DOHH2 (cell line): ENCODE results near the gene CPA5.

Experiments
- H3F3A ChIP-seq: fragments of 200-600 bp; sonication (generic), shearing (Covaris generic); 2 replicates; pipeline ENCODE4 v1.6.0; 2016; ENCODE audit warnings: antibody characterized with exemption, mild to moderate bottlenecking; ENCODE audit not compliant: control insufficient read depth, insufficient read depth
- H3K27ac ChIP-seq: fragments of 200-600 bp; sonication (generic); 2 replicates; pipeline ENCODE4 v1.5.1; 2014; ENCODE audit warnings: low read depth, mild to moderate bottlenecking, low read length, moderate library complexity
- H3K27me3 ChIP-seq: fragments of 200-600 bp; sonication (generic); 2 replicates; pipeline ENCODE4 v1.6.1; 2014; ENCODE audit warnings: mild to moderate bottlenecking, low read length, mixed read lengths; ENCODE audit not compliant: control insufficient read depth
- H3K36me3 ChIP-seq: fragments of 200-600 bp; sonication (generic); 2 replicates; pipeline ENCODE4 v1.6.1; 2014; ENCODE audit warnings: mild to moderate bottlenecking, low read length, moderate library complexity, mixed read lengths; ENCODE audit not compliant: control insufficient read depth
- H3K4me1 ChIP-seq: fragments of 200-600 bp; sonication (generic); 2 replicates; pipeline ENCODE4 v1.6.1; 2014; ENCODE audit warnings: mild to moderate bottlenecking, low read length, mixed read lengths; ENCODE audit not compliant: control insufficient read depth
- H3K4me2 ChIP-seq: fragments of 200-600 bp; sonication (generic); 2 replicates; pipeline ENCODE4 v1.6.0; 2014; ENCODE audit warnings: mild to moderate bottlenecking, low read length, moderate library complexity
- H3K4me3 ChIP-seq: fragments of 200-600 bp; sonication (generic); 2 replicates; pipeline ENCODE4 v1.5.1; 2014; ENCODE audit warnings: mild to moderate bottlenecking, low read length, mixed read lengths
- H3K79me2 ChIP-seq: fragments of 200-600 bp; sonication (generic); 2 replicates; pipeline ENCODE4 v1.6.1; 2014; ENCODE audit warnings: mild to moderate bottlenecking, low read length, mixed read lengths; ENCODE audit not compliant: control insufficient read depth
- H3K9me2 ChIP-seq: fragments of 200-600 bp; sonication (generic); replicated peaks from 2 replicates; pipeline ENCODE4 v1.6.1; 2014; ENCODE audit warnings: mild to moderate bottlenecking, low read length, mixed read lengths; ENCODE audit not compliant: control insufficient read depth
- H3K9me3 ChIP-seq: fragments of 200-600 bp; sonication (generic); 2 replicates; pipeline ENCODE4 v1.6.1; 2014; ENCODE audit warnings: antibody characterized with exemption, low read length, mixed read lengths; ENCODE audit not compliant: control insufficient read depth, insufficient read depth
- H4K20me1 ChIP-seq: fragments of 200-600 bp; sonication (generic); 2 replicates; pipeline ENCODE4 v1.6.0; 2014; ENCODE audit warnings: low read depth, mild to moderate bottlenecking, antibody characterized with exemption, low read length, moderate library complexity; ENCODE audit not compliant: control insufficient read depth, insufficient read depth
- CTCF ChIP-seq: fragments of 200-600 bp; sonication (generic); IDR thresholded peaks from one replicate; pipeline ENCODE4 v1.5.1; 2014; ENCODE audit warnings: antibody characterized with exemption, mild to moderate bottlenecking, low read depth, low read length; ENCODE audit not compliant: poor library complexity, severe bottlenecking
- EZH2phosphoT487 ChIP-seq: fragments of 200-600 bp; sonication (generic); IDR thresholded peaks from 2 replicates; pipeline ENCODE4 v1.6.1; 2017; ENCODE audit warnings: borderline replicate concordance, mild to moderate bottlenecking, antibody characterized with exemption, low read length, moderate library complexity, mixed read lengths

The CPA5 gene

GRCh38 chr7:130322615-130323014, 22.0 kb upstream of the CPA5 start:
- TF ChIP-seq CTCF (no peak), EZH2phosphoT487 (no peak)
- Histone ChIP-seq H3F3A (no peaks in the 10 kb centered on the region), H3K36me3 (no peaks in the 10 kb centered on the region), H3K27ac (no peak overlapping the region), H4K20me1 (no peaks in the 10 kb centered on the region), H3K4me1 (peaks cover 2% of the 10 kb centered on the region), H3K9me2 (no peaks in the 10 kb centered on the region), H3K27me3 (no peaks in the 10 kb centered on the region), H3K79me2 (no peaks in the 10 kb centered on the region), H3K4me2 (no peak overlapping the region), H3K4me3 (no peak overlapping the region), H3K9me3 (no peaks in the 10 kb centered on the region)

- H3K36me3 ChIP-seq: no peaks in the 10 kb centered on the region
- no peaks in the 10 kb centered on the region for H3K9me3 ChIP-seq
- no peaks in the 10 kb centered on the region for H3K27me3 ChIP-seq
- no peaks in the 10 kb centered on the region for H3K79me2 ChIP-seq
- TF ChIP-seq EZH2phosphoT487 (no peak), CTCF (no peak)
- H3K27ac ChIP-seq: no peak overlapping the region
- H3F3A ChIP-seq: no peaks in the 10 kb centered on the region
- no peak overlapping the region for H3K4me3 ChIP-seq
- no peaks in the 10 kb centered on the region for H4K20me1 ChIP-seq
- H3K4me1 ChIP-seq: peaks cover 9% of the 10 kb centered on the region
- no peak overlapping the region for H3K4me2 ChIP-seq
- no peaks in the 10 kb centered on the region for H3K9me2 ChIP-seq
Observed at GRCh38 chr7:130324306-130324943, 20.2 kb upstream of the CPA5 start.

GRCh38 chr7:130329681-130330080, 14.9 kb upstream of the CPA5 start:
- no peaks in the 10 kb centered on the region for H3K9me2 ChIP-seq
- no peaks in the 10 kb centered on the region; the same call in 1 of the 2 replicates for H3K27me3 ChIP-seq
- H3K79me2 ChIP-seq: no peaks in the 10 kb centered on the region
- no peak overlapping the region for H3K27ac ChIP-seq
- no peak for TF ChIP-seq EZH2phosphoT487
- TF ChIP-seq CTCF: no peak
- H3K4me1 ChIP-seq: peaks cover 9% of the 10 kb centered on the region
- no peak overlapping the region for H3K4me2 ChIP-seq
- no peaks in the 10 kb centered on the region for H4K20me1 ChIP-seq
- no peaks in the 10 kb centered on the region for H3F3A ChIP-seq
- H3K9me3 ChIP-seq: no peaks in the 10 kb centered on the region
- H3K4me3 ChIP-seq: no peak overlapping the region
- no peaks in the 10 kb centered on the region for H3K36me3 ChIP-seq
